BLaER1 (cell line): Measurements from ENCODE around the gene TCF4.

Source experiments
- H3K27ac ChIP-seq: shearing (Covaris generic); formaldehyde crosslinking; 2 replicates; pipeline ENCODE4 v1.8.1; 2022
- H3K27me3 ChIP-seq: shearing (Covaris generic); formaldehyde crosslinking; 2 replicates; pipeline ENCODE4 v1.8.1; 2022
- H3K36me3 ChIP-seq: shearing (Covaris generic); formaldehyde crosslinking; 2 replicates; pipeline ENCODE4 v1.8.1; 2022
- H3K4me1 ChIP-seq: shearing (Covaris generic); formaldehyde crosslinking; 2 replicates; pipeline ENCODE4 v1.8.1; 2022
- H3K4me2 ChIP-seq: shearing (Covaris generic); formaldehyde crosslinking; 2 replicates; pipeline ENCODE4 v1.8.1; 2022
- H3K4me3 ChIP-seq: shearing (Covaris generic); formaldehyde crosslinking; 2 replicates; pipeline ENCODE4 v1.8.1; 2022
- H3K9ac ChIP-seq: shearing (Covaris generic); formaldehyde crosslinking; 2 replicates; pipeline ENCODE4 v1.8.1; 2022
- H3K9me3 ChIP-seq: shearing (Covaris generic); formaldehyde crosslinking; 2 replicates; pipeline ENCODE4 v1.8.1; 2022
- H4K20me1 ChIP-seq: shearing (Covaris generic); formaldehyde crosslinking; 2 replicates; pipeline ENCODE4 v1.8.1; 2022
- Cebpa-rat ChIP-seq: shearing (Covaris generic); IDR thresholded peaks from 2 replicates; pipeline ENCODE4 v1.8.1; 2022

The TCF4 gene

DNA sequence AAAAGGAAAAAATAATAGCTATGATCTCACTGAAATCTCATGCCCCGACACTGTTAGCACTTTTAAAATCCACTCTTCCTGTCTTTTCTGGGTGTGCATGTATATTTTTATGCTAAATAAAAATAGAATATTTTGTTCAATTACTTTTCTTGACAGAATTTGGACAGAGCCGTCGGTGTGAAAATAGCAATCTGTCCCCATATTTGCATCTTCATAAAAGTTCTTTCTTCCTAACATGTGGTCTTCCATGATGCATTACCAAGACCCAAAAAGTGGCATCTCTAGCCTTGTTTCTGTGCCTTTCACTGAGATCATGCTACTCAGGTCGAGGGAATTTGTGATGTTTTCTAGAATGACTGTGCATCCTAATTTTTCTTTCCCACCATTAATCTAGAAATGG lies 329.9 kb downstream of the TCF4 start:
- no peak overlapping the region for H3K27ac ChIP-seq
- no peaks in the 10 kb centered on the region for H3K9me3 ChIP-seq
- peaks cover 97% of the 10 kb centered on the region for H3K36me3 ChIP-seq
- no peak overlapping the region for H3K9ac ChIP-seq
- no peak for TF ChIP-seq Cebpa-rat
- H3K4me3 ChIP-seq, result no peak overlapping the region
- H4K20me1 ChIP-seq, result peaks cover 68% of the 10 kb centered on the region
- no peak overlapping the region for H3K4me2 ChIP-seq
- no peaks in the 10 kb centered on the region for H3K27me3 ChIP-seq
- no peaks in the 10 kb centered on the region for H3K4me1 ChIP-seq

DNA sequence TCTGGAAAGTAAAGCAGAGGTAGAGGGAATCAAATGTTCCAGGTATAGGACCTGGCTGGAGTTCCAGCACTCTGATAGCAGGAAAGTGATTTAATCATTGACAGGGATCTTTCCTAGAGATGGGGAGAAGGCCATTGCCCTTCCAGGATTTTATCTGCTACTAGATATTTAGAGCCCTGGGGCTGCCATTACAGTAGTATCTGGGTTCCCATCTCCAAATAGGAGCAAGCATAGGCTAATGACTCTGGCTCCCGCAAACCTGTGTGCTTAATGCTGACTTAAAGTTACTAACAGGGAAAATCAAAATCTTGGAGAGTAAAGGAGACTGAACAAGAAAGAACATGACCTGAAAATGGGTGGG lies 331.1 kb downstream of the TCF4 start:
- H3K4me1 ChIP-seq, result no peaks in the 10 kb centered on the region
- H3K9ac ChIP-seq, result no peak overlapping the region
- H3K27ac ChIP-seq, result no peak overlapping the region

GRCh38 chr18:55256226-55256928 lies 331.6 kb downstream of the TCF4 start:
- Histone ChIP-seq H3K36me3 (peaks cover 97% of the 10 kb centered on the region), H3K9ac (no peak overlapping the region), H4K20me1 (peaks cover 68% of the 10 kb centered on the region), H3K9me3 (no peaks in the 10 kb centered on the region), H3K4me3 (no peak overlapping the region), H3K4me2 (no peak overlapping the region), H3K27me3 (no peaks in the 10 kb centered on the region), H3K4me1 (no peaks in the 10 kb centered on the region), H3K27ac (no peak overlapping the region)
- no peak for TF ChIP-seq Cebpa-rat

More for the DNA sequence above, 331.1 kb downstream of the TCF4 start:
- H3K27me3 ChIP-seq, result no peaks in the 10 kb centered on the region
- peaks cover 68% of the 10 kb centered on the region for H4K20me1 ChIP-seq
- TF ChIP-seq Cebpa-rat, result no peak
- H3K9me3 ChIP-seq, result no peaks in the 10 kb centered on the region
- peaks cover 97% of the 10 kb centered on the region for H3K36me3 ChIP-seq
- no peak overlapping the region for H3K4me2 ChIP-seq
- no peak overlapping the region for H3K4me3 ChIP-seq

- H3K27ac ChIP-seq, result no peak overlapping the region
- TF ChIP-seq Cebpa-rat, result no peak
- H3K4me1 ChIP-seq, result no peaks in the 10 kb centered on the region
- no peaks in the 10 kb centered on the region for H3K27me3 ChIP-seq
- no peak overlapping the region for H3K4me3 ChIP-seq
- H3K4me2 ChIP-seq, result no peak overlapping the region
- no peaks in the 10 kb centered on the region for H3K9me3 ChIP-seq
- H3K36me3 ChIP-seq, result peaks cover 97% of the 10 kb centered on the region
- peaks cover 76% of the 10 kb centered on the region for H4K20me1 ChIP-seq
- H3K9ac ChIP-seq, result no peak overlapping the region
Observed at GRCh38 chr18:55253814-55254213, 334.2 kb downstream of the TCF4 start.

DNA sequence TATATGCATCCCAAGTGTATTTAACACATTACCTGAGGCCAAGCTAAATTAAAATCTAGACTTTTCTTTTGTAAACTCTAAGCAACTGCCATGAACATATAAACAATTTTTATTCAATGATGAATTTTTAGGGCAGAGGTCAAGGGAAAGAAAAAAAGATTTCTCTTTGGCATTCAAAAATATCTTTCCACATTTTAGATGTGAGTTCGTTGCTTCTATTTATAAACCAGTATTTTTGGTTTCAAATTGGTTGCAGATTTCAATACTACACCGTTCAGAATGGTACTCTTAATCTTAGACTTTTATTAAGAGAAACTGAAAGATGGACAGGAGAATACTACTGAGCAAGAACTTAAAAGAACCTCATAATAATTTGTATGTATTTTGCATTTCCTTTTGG lies 335.1 kb downstream of the TCF4 start:
- Histone ChIP-seq H3K4me3 (no peak overlapping the region), H3K27me3 (no peaks in the 10 kb centered on the region), H4K20me1 (peaks cover 85% of the 10 kb centered on the region), H3K27ac (no peak overlapping the region), H3K9me3 (no peaks in the 10 kb centered on the region), H3K36me3 (peaks cover 97% of the 10 kb centered on the region), H3K4me1 (no peaks in the 10 kb centered on the region), H3K4me2 (no peak overlapping the region), H3K9ac (no peak overlapping the region)
- TF ChIP-seq Cebpa-rat, result no peak

DNA sequence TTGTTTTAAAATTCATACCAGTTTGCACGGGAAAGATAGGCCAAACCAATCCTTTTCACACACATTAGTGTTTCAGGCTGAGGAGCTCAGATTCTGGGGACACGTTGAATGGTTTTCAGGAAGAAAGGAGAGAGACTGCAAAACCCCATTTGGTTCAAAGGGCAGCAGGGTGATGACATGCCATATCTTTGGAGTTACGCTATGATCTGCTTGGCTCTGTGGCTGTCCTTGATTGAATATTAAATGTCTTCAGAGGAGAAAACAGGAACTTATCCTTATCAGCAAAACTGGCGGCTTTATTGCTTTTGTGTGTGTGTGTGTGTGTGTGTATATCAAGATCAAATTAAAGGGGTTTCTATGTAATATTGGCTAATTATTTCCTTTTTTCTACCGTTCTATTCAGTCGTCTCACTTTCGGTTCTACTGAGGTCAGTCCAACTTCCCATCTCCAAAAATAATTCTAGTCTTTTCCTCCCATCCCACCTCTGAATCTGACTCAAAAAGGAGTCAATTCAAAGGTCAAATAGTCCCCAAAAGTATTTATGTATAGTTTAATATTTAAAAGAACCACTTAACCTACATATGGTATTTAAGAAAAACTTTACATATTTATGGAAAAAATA lies 335.8 kb downstream of the TCF4 start:
- peaks cover 99% of the 10 kb centered on the region for H3K36me3 ChIP-seq
- TF ChIP-seq Cebpa-rat, result no peak
- no peak overlapping the region for H3K4me3 ChIP-seq
- no peaks in the 10 kb centered on the region for H3K4me1 ChIP-seq
- H4K20me1 ChIP-seq, result peaks cover 89% of the 10 kb centered on the region
- no peaks in the 10 kb centered on the region for H3K27me3 ChIP-seq
- H3K4me2 ChIP-seq, result no peak overlapping the region
- H3K9me3 ChIP-seq, result no peaks in the 10 kb centered on the region
- no peak overlapping the region for H3K27ac ChIP-seq
- no peak overlapping the region for H3K9ac ChIP-seq

DNA sequence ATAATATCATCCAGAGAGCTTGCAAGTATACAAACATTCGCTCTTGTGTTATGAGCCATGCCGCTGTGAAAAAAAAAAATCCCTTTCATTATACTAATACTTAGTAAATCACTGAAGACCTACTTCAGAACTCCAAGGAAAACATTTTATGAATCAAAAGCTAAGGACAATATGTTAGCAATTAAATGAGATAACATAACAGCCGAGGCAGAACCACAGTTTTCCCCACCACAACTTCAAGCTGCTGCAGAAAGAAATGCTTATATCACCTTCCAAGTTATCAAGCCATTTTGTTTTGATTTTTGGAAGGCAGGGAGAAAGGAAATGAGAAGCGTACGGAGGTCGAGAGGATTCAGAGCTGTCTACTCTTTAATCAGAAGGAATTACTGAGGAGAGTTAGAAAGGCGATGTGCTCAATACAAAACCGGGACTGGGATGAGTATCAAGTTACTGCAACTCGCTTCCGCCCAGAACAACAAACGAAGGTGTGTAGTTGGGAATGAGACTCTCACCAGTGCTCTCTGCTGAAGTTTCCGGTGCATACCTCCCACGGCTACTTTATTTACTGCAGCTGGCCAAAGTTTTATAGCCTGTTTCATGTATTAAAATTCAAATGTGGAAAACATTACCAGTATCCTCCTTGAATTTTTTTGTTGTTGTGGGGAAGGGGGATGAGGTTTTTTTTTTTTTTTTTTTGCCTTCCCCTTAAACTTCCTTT lies 336.6 kb downstream of the TCF4 start:
- no peaks in the 10 kb centered on the region for H3K27me3 ChIP-seq
- peaks cover 89% of the 10 kb centered on the region for H4K20me1 ChIP-seq
- H3K36me3 ChIP-seq, result peaks cover 99% of the 10 kb centered on the region
- no peaks in the 10 kb centered on the region for H3K9me3 ChIP-seq
- no peaks in the 10 kb centered on the region for H3K4me1 ChIP-seq
- no peak overlapping the region for H3K4me2 ChIP-seq
- TF ChIP-seq Cebpa-rat, result no peak
- H3K4me3 ChIP-seq, result no peak overlapping the region
- no peak overlapping the region for H3K27ac ChIP-seq
- H3K9ac ChIP-seq, result no peak overlapping the region

DNA sequence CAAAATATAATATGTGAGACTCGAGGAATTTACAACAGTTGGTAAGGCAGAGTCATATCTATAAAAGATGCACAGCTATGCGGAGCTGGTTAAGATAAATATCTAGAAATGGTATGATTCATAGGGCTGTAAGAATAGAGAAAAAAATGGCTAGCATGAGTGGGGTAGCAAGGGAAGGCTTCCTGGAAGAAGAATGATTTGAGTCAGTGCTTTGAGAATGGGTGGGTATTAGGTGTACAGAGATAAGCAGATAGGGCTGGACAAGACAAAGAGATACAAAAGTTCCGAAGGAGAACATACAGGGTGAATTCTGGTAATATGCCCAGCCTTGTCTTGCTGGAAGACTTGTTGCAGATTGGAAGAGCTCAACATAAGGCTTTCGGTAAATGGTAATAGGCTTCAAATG lies 337.2 kb downstream of the TCF4 start:
- Histone ChIP-seq H3K4me3 (no peak overlapping the region), H3K27me3 (no peaks in the 10 kb centered on the region), H3K36me3 (peaks cover 99% of the 10 kb centered on the region), H4K20me1 (peaks cover 88% of the 10 kb centered on the region), H3K27ac (no peak overlapping the region), H3K9ac (no peak overlapping the region), H3K4me1 (no peaks in the 10 kb centered on the region), H3K4me2 (no peak overlapping the region), H3K9me3 (no peaks in the 10 kb centered on the region)
- TF ChIP-seq Cebpa-rat, result no peak

GRCh38 chr18:55249550-55249949 lies 338.4 kb downstream of the TCF4 start:
- H3K9ac ChIP-seq, result no peak overlapping the region
- H3K36me3 ChIP-seq, result peaks cover 99% of the 10 kb centered on the region
- H3K4me1 ChIP-seq, result no peaks in the 10 kb centered on the region
- H3K9me3 ChIP-seq, result no peaks in the 10 kb centered on the region
- no peak for TF ChIP-seq Cebpa-rat
- no peak overlapping the region for H3K4me3 ChIP-seq
- no peaks in the 10 kb centered on the region for H3K27me3 ChIP-seq
- no peak overlapping the region for H3K27ac ChIP-seq
- no peak overlapping the region for H3K4me2 ChIP-seq
- H4K20me1 ChIP-seq, result peaks cover 96% of the 10 kb centered on the region

- TF ChIP-seq Cebpa-rat, result no peak
- peaks cover 99% of the 10 kb centered on the region for H4K20me1 ChIP-seq
- H3K36me3 ChIP-seq, result peaks cover 99% of the 10 kb centered on the region
- H3K4me2 ChIP-seq, result no peak overlapping the region
- no peaks in the 10 kb centered on the region for H3K9me3 ChIP-seq
- no peak overlapping the region for H3K4me3 ChIP-seq
- no peak overlapping the region for H3K9ac ChIP-seq
- no peak overlapping the region for H3K27ac ChIP-seq
- no peaks in the 10 kb centered on the region for H3K27me3 ChIP-seq
- H3K4me1 ChIP-seq, result no peaks in the 10 kb centered on the region
Observed at GRCh38 chr18:55248495-55248894, 339.5 kb downstream of the TCF4 start.
